ENCODE results near the gene ORC5.

- TF ChIP-seq CTCF (IDR thresholded peaks at IDR 0.05; ENCODE audit: low read depth, low read length) (no peak), EZH2phosphoT487 (IDR thresholded peaks at IDR 0.05; ENCODE audit: low read depth) (no peak)
Observed at GRCh38 chr7:104150470-104150869, 57.3 kb downstream of the ORC5 start.

All from OCI-LY3 (cell line).